Cortex of kidney (tissue), 1 donor: ENCODE data around the gene RUNX2.

Experiments used
- DNase-seq: peaks from one replicate; lab custom pipeline; 2025; lab: John Stamatoyannopoulos, UW

RUNX2 gene

GRCh38 chr6:45705137-45705855, 377.2 kb downstream of the RUNX2 start:
- DNase-seq, result no peak

DNA sequence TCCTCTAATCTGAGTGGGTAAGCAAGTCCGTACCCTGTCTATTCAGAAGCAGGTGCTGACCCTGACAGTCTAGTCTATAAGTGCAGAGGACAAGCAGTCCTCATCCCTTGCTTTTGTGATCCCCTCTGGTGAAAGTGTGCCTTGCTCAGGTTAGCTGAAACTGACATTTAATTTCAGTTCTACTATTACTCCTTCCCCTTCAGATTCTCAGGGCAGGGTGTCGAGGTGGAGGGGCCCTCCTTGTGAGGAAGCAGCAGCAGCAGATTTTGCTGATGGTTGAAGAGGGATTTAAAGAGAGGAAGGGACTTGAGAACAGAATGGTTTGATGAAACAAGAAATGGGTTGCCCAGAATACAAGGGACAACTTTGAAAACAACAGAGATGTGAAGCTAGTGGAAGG, 378.2 kb downstream of the RUNX2 start:
- DNase-seq, result no peak

- no peak for DNase-seq
These were observed 379.0 kb downstream of the RUNX2 start for GRCh38 chr6:45707176-45707575.

DNA sequence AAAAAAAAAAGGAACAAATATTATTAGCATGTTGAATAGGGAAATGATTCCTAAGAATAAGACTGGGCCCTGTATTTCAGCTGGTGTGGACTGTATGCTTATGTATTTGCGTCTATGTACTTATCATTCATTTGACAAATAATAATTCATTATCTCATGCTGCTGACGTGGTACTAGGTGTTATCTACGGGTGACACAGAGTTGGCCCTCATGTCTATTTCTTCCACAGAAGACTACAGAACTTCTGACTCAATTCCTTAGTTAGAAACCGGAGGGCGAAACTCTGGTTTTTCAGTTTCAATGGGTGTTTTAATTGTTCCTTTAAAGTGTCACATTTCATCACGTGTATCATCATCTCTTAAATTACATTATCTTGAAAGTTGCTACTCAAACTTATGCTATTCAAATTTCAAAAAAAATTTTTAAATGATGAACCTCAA, 381.7 kb downstream of the RUNX2 start:
- no peak for DNase-seq

GRCh38 chr6:45710304-45710821, 382.2 kb downstream of the RUNX2 start:
- DNase-seq, result no peak

GRCh38 chr6:45712076-45712475, 383.9 kb downstream of the RUNX2 start:
- no peak for DNase-seq

GRCh38 chr6:45712786-45713185, 384.7 kb downstream of the RUNX2 start:
- no peak for DNase-seq
